ENCODE data around the gene GALNT14.
"Not testable (repeated sequence)": the region's sequence is repeated elsewhere in the genome, so short reads cannot be mapped to it uniquely, and the experiment has no call there.

The GALNT14 gene

GRCh38 chr2:30940839-30941238, 197.4 kb downstream of the GALNT14 start:
- DNase-seq (ENCODE audit: low read depth in 2 of 2) = no peak

GRCh38 chr2:30939364-30939763, 198.9 kb downstream of the GALNT14 start:
- no peak for DNase-seq (ENCODE audit: low read depth in 2 of 2)

GRCh38 chr2:30938196-30938595, 200.0 kb downstream of the GALNT14 start:
- no peak for DNase-seq (ENCODE audit: low read depth in 2 of 2)

GRCh38 chr2:30936977-30937376, 201.3 kb downstream of the GALNT14 start:
- DNase-seq (ENCODE audit: low read depth in 2 of 2) = no peak

- no peak for DNase-seq (ENCODE audit: low read depth in 2 of 2)
Observed at GRCh38 chr2:30935795-30936194, 202.4 kb downstream of the GALNT14 start.

- no peak for DNase-seq (ENCODE audit: low read depth in 2 of 2)
Observed at GRCh38 chr2:30934066-30934465, 204.2 kb downstream of the GALNT14 start.

GRCh38 chr2:30933496-30933895, 204.7 kb downstream of the GALNT14 start:
- no peak for DNase-seq (ENCODE audit: low read depth in 2 of 2)

- DNase-seq (ENCODE audit: low read depth in 2 of 2) = no peak
Observed at GRCh38 chr2:30932870-30933269, 205.4 kb downstream of the GALNT14 start.

GRCh38 chr2:30931841-30932407, 206.3 kb downstream of the GALNT14 start:
- DNase-seq (ENCODE audit: low read depth in 2 of 2) = no peak

- no peak for DNase-seq (ENCODE audit: low read depth in 2 of 2)
Observed at GRCh38 chr2:30930716-30931115, 207.5 kb downstream of the GALNT14 start.

GRCh38 chr2:30927465-30928075, 210.7 kb downstream of the GALNT14 start:
- no peak for DNase-seq (ENCODE audit: low read depth in 2 of 2)

GRCh38 chr2:30926606-30927005, 211.6 kb downstream of the GALNT14 start:
- DNase-seq (ENCODE audit: low read depth in 2 of 2) = no peak

GRCh38 chr2:30923623-30924022, 214.6 kb downstream of the GALNT14 start:
- no peak for DNase-seq (ENCODE audit: low read depth in 2 of 2)

GRCh38 chr2:30920511-30920910, 217.7 kb downstream of the GALNT14 start:
- no peak for DNase-seq (ENCODE audit: low read depth in 2 of 2)

- DNase-seq (ENCODE audit: low read depth in 2 of 2) = no peak
Observed at GRCh38 chr2:30915486-30915885, 222.8 kb downstream of the GALNT14 start.

GRCh38 chr2:30914456-30914855, 223.8 kb downstream of the GALNT14 start:
- no peak for DNase-seq (ENCODE audit: low read depth in 2 of 2)

- DNase-seq (ENCODE audit: low read depth in 2 of 2) = no peak
Observed at GRCh38 chr2:30912056-30912455, 226.2 kb downstream of the GALNT14 start.

- no peak for DNase-seq (ENCODE audit: low read depth in 2 of 2)
Observed at GRCh38 chr2:30911327-30911726, 226.9 kb downstream of the GALNT14 start.

GRCh38 chr2:30910686-30911085, 227.6 kb downstream of the GALNT14 start:
- no peak for DNase-seq (ENCODE audit: low read depth in 2 of 2)

- DNase-seq (ENCODE audit: low read depth in 2 of 2) = not testable (repeated sequence)
Observed at GRCh38 chr2:30904437-30904836, 233.8 kb downstream of the GALNT14 start.

- no peak for DNase-seq (ENCODE audit: low read depth in 2 of 2)
Observed at GRCh38 chr2:30903326-30903725, 234.9 kb downstream of the GALNT14 start.

GRCh38 chr2:30900381-30900780, 237.9 kb downstream of the GALNT14 start:
- DNase-seq (ENCODE audit: low read depth in 2 of 2) = no peak

- no peak for DNase-seq (ENCODE audit: low read depth in 2 of 2)
Observed at GRCh38 chr2:30899516-30900054, 238.7 kb downstream of the GALNT14 start.

GRCh38 chr2:30897539-30897938, 240.7 kb downstream of the GALNT14 start:
- no peak for DNase-seq (ENCODE audit: low read depth in 2 of 2)
